ENCODE measurements around the gene RAB17. TPM values are rescaled to one million over a fixed set of nuclear protein-coding genes. Genes with fewer than 3 reads are reported as not detected.

RAB17 gene
- total RNA-seq, 6 donors from 2014 or later, result 44.5 to 262 (median 90.6) TPM

DNA sequence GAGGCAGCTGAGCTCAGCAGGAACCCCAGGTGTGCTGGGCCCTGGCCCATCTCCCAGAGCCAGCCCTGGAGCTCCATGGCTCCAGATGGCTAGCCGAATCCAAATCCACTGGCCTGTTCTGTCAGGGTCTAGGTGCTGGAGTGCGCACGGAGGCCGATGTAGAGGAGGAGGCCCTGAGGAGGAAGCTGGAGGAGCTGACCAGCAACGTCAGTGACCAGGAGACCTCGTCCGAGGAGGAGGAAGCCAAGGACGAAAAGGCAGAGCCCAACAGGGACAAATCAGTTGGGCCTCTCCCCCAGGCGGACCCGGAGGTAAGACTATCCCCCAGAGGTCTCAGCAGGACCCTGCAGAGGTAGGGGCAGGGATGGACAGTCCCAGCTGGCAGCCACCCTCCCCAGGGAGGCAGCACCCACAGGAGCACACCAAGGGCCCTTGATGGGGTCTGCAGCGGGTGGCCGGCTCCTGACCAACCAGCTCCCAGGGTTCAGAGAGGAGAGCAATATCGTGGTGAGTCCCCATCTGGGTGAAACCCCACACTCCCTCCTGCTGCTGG lies 50.2 kb downstream of the RAB17 start:
- WGBS, 2 donors, result 87 to 93% methylated on average over 10 to 13 of the region's 13 CpGs
- Histone ChIP-seq H3K9me3 (no peaks in the 10 kb centered on the region), H3K36me3 (peaks cover 0 to 15% (median 9%) of the 10 kb centered on the region in 4 donors), H3K27ac (peak overlapping the region in 2 of 4 donors; percentile 40 to 61), H3K27me3 (no peaks in the 10 kb centered on the region), H3K4me3 (no peak overlapping the region), H3K4me1 (peaks cover 6 to 16% (median 8%) of the 10 kb centered on the region in 4 donors)
- ATAC-seq (ENCODE audit: low FRiP score in 2 of 2), result peak; percentile 9 to 24
- TF ChIP-seq, protein P1, sequence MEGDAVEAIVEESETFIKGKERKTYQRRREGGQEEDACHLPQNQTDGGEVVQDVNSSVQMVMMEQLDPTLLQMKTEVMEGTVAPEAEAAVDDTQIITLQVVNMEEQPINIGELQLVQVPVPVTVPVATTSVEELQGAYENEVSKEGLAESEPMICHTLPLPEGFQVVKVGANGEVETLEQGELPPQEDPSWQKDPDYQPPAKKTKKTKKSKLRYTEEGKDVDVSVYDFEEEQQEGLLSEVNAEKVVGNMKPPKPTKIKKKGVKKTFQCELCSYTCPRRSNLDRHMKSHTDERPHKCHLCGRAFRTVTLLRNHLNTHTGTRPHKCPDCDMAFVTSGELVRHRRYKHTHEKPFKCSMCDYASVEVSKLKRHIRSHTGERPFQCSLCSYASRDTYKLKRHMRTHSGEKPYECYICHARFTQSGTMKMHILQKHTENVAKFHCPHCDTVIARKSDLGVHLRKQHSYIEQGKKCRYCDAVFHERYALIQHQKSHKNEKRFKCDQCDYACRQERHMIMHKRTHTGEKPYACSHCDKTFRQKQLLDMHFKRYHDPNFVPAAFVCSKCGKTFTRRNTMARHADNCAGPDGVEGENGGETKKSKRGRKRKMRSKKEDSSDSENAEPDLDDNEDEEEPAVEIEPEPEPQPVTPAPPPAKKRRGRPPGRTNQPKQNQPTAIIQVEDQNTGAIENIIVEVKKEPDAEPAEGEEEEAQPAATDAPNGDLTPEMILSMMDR (IDR thresholded peaks at IDR 0.05), result no peak
- TF ChIP-seq POLR2A (IDR thresholded peaks at IDR 0.05) (no peak), POLR2AphosphoS5 (IDR thresholded peaks at IDR 0.05) (no peak), EP300 (IDR thresholded peaks at IDR 0.05) (no peak)
- no peak for DNase-seq

DNA sequence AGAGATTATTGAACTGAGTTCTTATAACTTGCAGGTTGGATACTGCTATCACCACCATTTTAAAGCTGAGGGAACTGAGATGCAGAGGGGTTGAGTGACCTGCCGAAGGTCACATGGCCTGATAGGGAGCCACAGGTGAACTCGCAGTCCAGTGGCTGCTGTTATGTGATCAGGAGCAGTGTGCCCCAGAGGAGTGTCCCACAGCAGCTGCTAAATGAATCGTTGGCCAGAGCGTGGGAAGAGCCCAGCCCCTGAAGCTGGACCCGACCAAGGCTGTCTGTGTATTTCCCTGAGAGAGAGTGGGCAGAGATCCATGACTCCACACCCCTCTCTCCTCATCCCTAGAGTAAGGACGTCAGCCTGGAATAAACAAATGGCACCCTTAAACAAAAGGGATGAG lies 50.9 kb downstream of the RAB17 start:
- WGBS, 2 donors, result 61 to 67% methylated on average over 4 to 6 of the region's 6 CpGs
- H3K27ac ChIP-seq, result peak overlapping the region in 1 of 4 donors; percentile 61
- H3K4me1 ChIP-seq, result peaks cover 6 to 16% (median 8%) of the 10 kb centered on the region in 4 donors
- TF ChIP-seq EP300 (IDR thresholded peaks at IDR 0.05), result no peak
- TF ChIP-seq, protein P1 (IDR thresholded peaks at IDR 0.05), result no peak
- TF ChIP-seq POLR2A (IDR thresholded peaks at IDR 0.05), result no peak
- no peak for TF ChIP-seq POLR2AphosphoS5 (IDR thresholded peaks at IDR 0.05)
- H3K36me3 ChIP-seq, result peaks cover 1 to 17% (median 9%) of the 10 kb centered on the region in 4 donors
- ATAC-seq (ENCODE audit: low FRiP score in 2 of 2) (no peak), DNase-seq (no peak)
- H3K9me3 ChIP-seq, result no peaks in the 10 kb centered on the region
- H3K27me3 ChIP-seq, result no peaks in the 10 kb centered on the region
- no peak overlapping the region for H3K4me3 ChIP-seq

DNA sequence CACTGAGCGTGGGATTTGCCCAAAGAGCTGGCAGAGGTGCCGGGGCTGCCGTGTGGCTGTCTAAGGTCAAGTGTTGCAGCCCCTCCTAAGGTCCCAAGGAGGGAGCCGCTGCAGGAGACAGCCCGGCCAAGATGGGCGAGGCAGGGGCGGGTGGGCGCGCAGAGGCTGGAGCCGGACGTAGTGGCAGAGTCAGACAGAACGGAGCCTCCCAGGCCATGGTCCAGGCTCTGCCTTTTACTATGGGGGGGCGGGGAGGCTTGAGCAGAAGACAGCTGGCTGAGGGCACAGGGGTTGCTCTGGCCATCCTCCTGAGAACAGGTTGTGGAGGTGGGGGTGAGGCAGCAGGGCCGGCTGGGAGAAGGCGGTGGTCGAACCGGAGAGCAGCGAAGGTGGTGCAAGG lies 51.6 kb downstream of the RAB17 start:
- Histone ChIP-seq H3K36me3 (peaks cover 3 to 19% (median 12%) of the 10 kb centered on the region in 4 donors), H3K4me3 (no peak overlapping the region), H3K27ac (no peak overlapping the region), H3K27me3 (no peaks in the 10 kb centered on the region), H3K4me1 (peaks cover 6 to 16% (median 8%) of the 10 kb centered on the region in 4 donors), H3K9me3 (no peaks in the 10 kb centered on the region)
- DNase-seq, result peak in 1 of 2 donors; percentile 71
- 89 to 95% methylated on average over 18 of the region's 18 CpGs for WGBS, 2 donors
- no peak for ATAC-seq (ENCODE audit: low FRiP score in 2 of 2)
- no peak for TF ChIP-seq POLR2A (IDR thresholded peaks at IDR 0.05)
- no peak for TF ChIP-seq EP300 (IDR thresholded peaks at IDR 0.05)
- no peak for TF ChIP-seq POLR2AphosphoS5 (IDR thresholded peaks at IDR 0.05)
- TF ChIP-seq, protein P1 (IDR thresholded peaks at IDR 0.05), result no peak

DNA sequence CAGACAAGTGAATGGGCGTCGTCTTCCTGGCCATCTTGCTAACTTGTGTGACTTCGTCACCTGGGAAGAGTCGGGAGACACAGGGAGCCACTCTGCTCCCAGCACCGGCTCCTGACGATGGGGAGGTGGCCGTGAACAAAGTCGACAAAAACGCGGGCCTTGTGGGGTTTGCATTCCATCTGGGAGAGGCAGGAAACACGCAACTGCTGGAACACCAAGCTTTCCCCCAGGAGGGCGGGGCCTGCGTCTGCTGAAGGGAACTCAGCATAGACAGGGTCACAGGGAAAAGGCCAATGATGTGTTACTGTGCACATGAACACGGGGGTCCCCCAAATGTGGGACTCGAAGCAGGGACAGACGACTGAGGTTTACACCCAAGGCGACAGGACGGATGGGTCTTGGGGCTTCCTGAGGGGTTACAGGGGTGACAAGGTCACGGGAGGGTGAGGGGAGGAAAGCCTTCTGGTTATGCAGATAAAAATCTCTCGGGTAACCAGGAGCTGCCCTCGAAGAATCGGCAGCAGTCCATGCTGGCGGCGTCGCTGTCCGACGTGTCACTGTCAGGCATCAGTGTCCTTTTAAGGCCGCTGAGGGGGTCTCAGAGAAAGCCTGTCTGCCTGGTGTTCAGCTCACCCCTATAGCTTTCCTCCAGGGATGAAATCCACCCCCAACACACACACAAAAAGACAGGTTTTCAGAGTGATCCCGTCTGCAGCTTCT lies 52.4 kb downstream of the RAB17 start:
- Histone ChIP-seq H3K4me3 (no peak overlapping the region), H3K36me3 (peaks cover 3 to 19% (median 12%) of the 10 kb centered on the region in 4 donors), H3K4me1 (peaks cover 6 to 16% (median 8%) of the 10 kb centered on the region in 4 donors), H3K27me3 (no peaks in the 10 kb centered on the region), H3K27ac (no peak overlapping the region), H3K9me3 (no peaks in the 10 kb centered on the region)
- WGBS, 2 donors, result 79 to 80% methylated on average over 29 of the region's 29 CpGs
- DNase-seq, result no peak
- no peak for ATAC-seq (ENCODE audit: low FRiP score in 2 of 2)
- TF ChIP-seq POLR2AphosphoS5 (IDR thresholded peaks at IDR 0.05) (no peak), POLR2A (IDR thresholded peaks at IDR 0.05) (no peak), EP300 (IDR thresholded peaks at IDR 0.05) (no peak)
- TF ChIP-seq, protein P1 (IDR thresholded peaks at IDR 0.05), result no peak
